GM23338 (cell line): ENCODE measurements around the gene SMIM10. TPM values are rescaled to one million over a fixed set of nuclear protein-coding genes. Genes with fewer than 3 reads are reported as not detected.
A peak's percentile ranks its signal among the peaks of the same experiment; 100 is the strongest.

ENCODE experiments used
- ATAC-seq: fragments of 200-7000 bp; cut with Tn5 transposase; 3 replicates; pipeline ENCODE4 v1.9.1; 2020
- DNase-seq: peaks from one replicate; pipeline ENCODE4 v3.0.0-alpha.2; 2015; ENCODE audit warnings: low spot score
- H2AFZ ChIP-seq: fragments of 200-600 bp; sonication (generic); 2 replicates; pipeline ENCODE4 v1.8.0; 2016; ENCODE audit warnings: antibody characterized with exemption, mild to moderate bottlenecking, moderate library complexity
- H3F3A ChIP-seq: fragments of 200-600 bp; sonication (generic); replicated peaks from 2 replicates; pipeline ENCODE4 v1.8.0; 2017; ENCODE audit warnings: antibody characterized with exemption, mixed run types, low read depth
- H3K27ac ChIP-seq: fragments of 200-600 bp; sonication (generic); 2 replicates; pipeline ENCODE4 v1.6.1; 2016; ENCODE audit warnings: low read depth
- H3K27me3 ChIP-seq: fragments of 200-600 bp; sonication (generic); 2 replicates; pipeline ENCODE4 v1.8.0; 2016; ENCODE audit warnings: mild to moderate bottlenecking, mixed run types, moderate library complexity; ENCODE audit not compliant: insufficient read depth
- H3K36me3 ChIP-seq: fragments of 200-600 bp; sonication (generic); 2 replicates; pipeline ENCODE4 v1.8.0; 2016; ENCODE audit warnings: mild to moderate bottlenecking; ENCODE audit not compliant: insufficient read depth
- H3K4me1 ChIP-seq: fragments of 200-600 bp; sonication (generic); 2 replicates; pipeline ENCODE4 v1.8.0; 2016; ENCODE audit warnings: mild to moderate bottlenecking, moderate library complexity; ENCODE audit not compliant: insufficient read depth
- H3K4me2 ChIP-seq: fragments of 200-600 bp; sonication (generic); 2 replicates; pipeline ENCODE4 v1.7.1; 2017; ENCODE audit warnings: mixed run types
- H3K4me3 ChIP-seq: fragments of 200-600 bp; sonication (generic); 2 replicates; pipeline ENCODE4 v1.6.1; 2016; ENCODE audit warnings: mixed run types
- H3K79me2 ChIP-seq: fragments of 200-600 bp; sonication (generic); replicated peaks from 2 replicates; pipeline ENCODE4 v1.8.0; 2017; ENCODE audit warnings: mild to moderate bottlenecking; ENCODE audit not compliant: insufficient read depth
- H3K9me2 ChIP-seq: fragments of 200-600 bp; sonication (generic); 2 replicates; pipeline ENCODE4 v1.8.0; 2017; ENCODE audit not compliant: insufficient read depth
- H4K20me1 ChIP-seq: fragments of 200-600 bp; sonication (generic); replicated peaks from 2 replicates; pipeline ENCODE4 v1.8.0; 2017; ENCODE audit warnings: mild to moderate bottlenecking; ENCODE audit not compliant: insufficient read depth
- H3K27ac Mint-ChIP-seq: 2 replicates; pipeline ENCODE4 v1.8.0; 2020; ENCODE audit warnings: inconsistent platforms, mild to moderate bottlenecking, moderate library complexity, mixed read lengths
- H3K27me3 Mint-ChIP-seq: 3 replicates; pipeline ENCODE4 v1.8.0; 2022; ENCODE audit warnings: low read depth, mild to moderate bottlenecking, moderate library complexity, mixed read lengths, inconsistent platforms; ENCODE audit not compliant: insufficient read depth, poor library complexity
- H3K36me3 Mint-ChIP-seq: 3 replicates; pipeline ENCODE4 v1.8.0; 2021; ENCODE audit warnings: low read depth, mild to moderate bottlenecking, inconsistent platforms, moderate library complexity, mixed read lengths
- H3K4me1 Mint-ChIP-seq: 3 replicates; pipeline ENCODE4 v1.8.0; 2020; ENCODE audit warnings: mild to moderate bottlenecking, inconsistent platforms, mixed read lengths
- H3K4me3 Mint-ChIP-seq: 3 replicates; pipeline ENCODE4 v1.8.0; 2021; ENCODE audit warnings: moderate library complexity, mild to moderate bottlenecking, inconsistent platforms, mixed read lengths
- H3K9me3 Mint-ChIP-seq: 3 replicates; pipeline ENCODE4 v1.8.0; 2020; ENCODE audit warnings: moderate library complexity, mild to moderate bottlenecking, inconsistent platforms, mixed read lengths
- CREB1 ChIP-seq: fragments of 250-450 bp; sonication (Bioruptor Pico); IDR thresholded peaks from 2 replicates; pipeline ENCODE4 v1.5.0; 2020; ENCODE audit warnings: low read depth, mild to moderate bottlenecking, moderate library complexity
- EZH2phosphoT487 ChIP-seq: fragments of 200-600 bp; sonication (generic); IDR thresholded peaks from one replicate; pipeline ENCODE4 v1.8.1; 2018; ENCODE audit warnings: antibody characterized with exemption; ENCODE audit not compliant: unreplicated experiment
- NANOG ChIP-seq: IDR thresholded peaks from 2 replicates; pipeline ENCODE4 v1.6.1; 2016; ENCODE audit warnings: antibody characterized with exemption, borderline replicate concordance
- POLR2AphosphoS5 ChIP-seq: IDR thresholded peaks from 2 replicates; pipeline ENCODE4 v1.6.1; 2016; ENCODE audit warnings: antibody characterized with exemption, low read depth
- STAT1 ChIP-seq: IDR thresholded peaks from one replicate; pipeline ENCODE4 v1.6.1; 2016; ENCODE audit warnings: antibody characterized with exemption; ENCODE audit not compliant: unreplicated experiment
- ZNF114 ChIP-seq: fragments of 250-450 bp; sonication (Bioruptor Pico); IDR thresholded peaks from 2 replicates; pipeline ENCODE4 v1.5.0; 2020; ENCODE audit warnings: mild to moderate bottlenecking, moderate library complexity
- ZNF331 ChIP-seq: fragments of 250-450 bp; sonication (Bioruptor Pico); IDR thresholded peaks from 2 replicates; pipeline ENCODE4 v1.5.0; 2020; ENCODE audit warnings: low read depth, mild to moderate bottlenecking, moderate library complexity
- ZNF462 ChIP-seq: fragments of 250-450 bp; sonication (Bioruptor Pico); IDR thresholded peaks from 2 replicates; pipeline ENCODE4 v1.5.0; 2020; ENCODE audit warnings: mild to moderate bottlenecking, moderate library complexity
- polyA plus RNA-seq: library from polyadenylated mRNA; unstranded; fragments of >200 nt; fragmentation: Nextera tagmentation; extraction: Ambion mirVana; gene quantifications from 2 replicates; pipeline ENCODE4 v1.2.1, GENCODE V29; 2016
- total RNA-seq: library from RNA; depleted of rRNA; stranded (reverse); fragments of >200 nt; shearing (Covaris generic); gene quantifications from 2 replicates; pipeline ENCODE4 v1.2.3, GENCODE V29; 2014
- TF ChIP-seq, protein P1 (sequence below), 2 experiments: fragments of 200-600 bp in 1 of 2; sonication (generic) in 1 of 2; conservative IDR thresholded peaks; 2 replicates each; pipeline versions ENCODE4 v1.5.1 to v1.6.1; 2016 to 2017; ENCODE audit warnings: antibody characterized with exemption in 2 of 2, low read depth in 2 of 2, mild to moderate bottlenecking in 2 of 2, moderate library complexity in 1 of 2

SMIM10 gene
- total and polyA plus RNA-seq, 2 experiments from 2014 or later = 1.7 to 4.8 TPM

DNA sequence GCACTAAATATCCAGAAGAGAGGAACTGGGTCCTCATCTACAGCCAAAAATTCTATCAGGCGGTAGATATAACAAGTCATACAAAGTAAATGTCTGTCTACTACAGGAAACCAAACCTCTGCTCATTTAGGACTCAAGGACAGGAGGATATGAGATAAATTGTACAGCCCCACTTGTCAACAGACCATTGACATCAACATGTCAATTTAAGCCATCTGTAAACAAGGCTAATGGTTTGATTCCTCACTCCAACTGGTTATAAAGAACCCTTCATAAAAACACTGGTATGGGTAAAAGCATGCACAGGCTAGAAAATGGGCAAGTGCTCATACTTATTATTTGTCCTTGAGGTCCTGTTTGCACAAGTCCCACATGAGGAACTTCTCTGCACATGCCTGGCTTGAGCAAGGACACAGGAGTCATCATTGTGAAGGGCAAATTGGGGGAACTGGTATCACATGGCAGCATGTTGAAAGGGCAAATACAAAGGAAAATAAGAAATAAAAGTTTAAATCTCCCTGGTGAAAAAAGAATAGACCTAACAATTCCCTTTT is 18.3 kb downstream of the SMIM10 start (continued):
- no peak for TF ChIP-seq STAT1
- TF ChIP-seq ZNF331 (CRISPR knock-in tag) = no peak
- no peak for TF ChIP-seq NANOG

DNA sequence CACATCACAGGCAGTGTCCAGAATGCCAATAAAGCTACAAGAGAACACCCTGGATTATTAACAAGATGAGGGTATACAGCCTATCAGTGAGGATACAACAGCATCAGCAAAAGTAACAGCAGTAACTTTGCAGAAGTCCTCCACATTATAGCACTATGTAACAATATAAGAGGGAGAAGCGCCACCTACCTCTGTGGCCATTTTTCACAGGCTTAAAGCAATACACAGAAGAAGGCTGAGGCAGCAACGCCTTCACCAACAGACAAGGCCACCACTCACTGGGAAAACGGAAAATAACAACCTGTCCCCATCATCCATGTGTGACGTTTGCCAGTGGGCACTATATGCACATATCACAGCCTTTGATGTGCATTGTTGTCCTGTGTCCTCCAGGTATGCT is 19.0 kb downstream of the SMIM10 start:
- H3K9me2 ChIP-seq = no peaks in the 10 kb centered on the region
- H3K9me3 Mint-ChIP-seq = no peaks in the 10 kb centered on the region
- H3K4me3 ChIP-seq = no peak overlapping the region
- H3K4me1 ChIP-seq = peaks cover 23% of the 10 kb centered on the region
- no peaks in the 10 kb centered on the region for H3F3A ChIP-seq
- no peak overlapping the region for H2AFZ ChIP-seq
- H4K20me1 ChIP-seq = no peaks in the 10 kb centered on the region
- H3K79me2 ChIP-seq = no peaks in the 10 kb centered on the region
- no peak overlapping the region for H3K27ac ChIP-seq
- no peaks in the 10 kb centered on the region for H3K27me3 ChIP-seq
- H3K36me3 Mint-ChIP-seq = no peaks in the 10 kb centered on the region
- peak overlapping the region; percentile 48; the same call in 1 of the 2 replicates for H3K4me2 ChIP-seq
- DNase-seq = no peak
- no peaks in the 10 kb centered on the region for H3K36me3 ChIP-seq
- no peaks in the 10 kb centered on the region for H3K27me3 Mint-ChIP-seq
- H3K4me1 Mint-ChIP-seq = peaks cover 33% of the 10 kb centered on the region
- no peak overlapping the region for H3K27ac Mint-ChIP-seq
- TF ChIP-seq POLR2AphosphoS5 (no peak), EZH2phosphoT487 (no peak)
- TF ChIP-seq, protein P1, sequence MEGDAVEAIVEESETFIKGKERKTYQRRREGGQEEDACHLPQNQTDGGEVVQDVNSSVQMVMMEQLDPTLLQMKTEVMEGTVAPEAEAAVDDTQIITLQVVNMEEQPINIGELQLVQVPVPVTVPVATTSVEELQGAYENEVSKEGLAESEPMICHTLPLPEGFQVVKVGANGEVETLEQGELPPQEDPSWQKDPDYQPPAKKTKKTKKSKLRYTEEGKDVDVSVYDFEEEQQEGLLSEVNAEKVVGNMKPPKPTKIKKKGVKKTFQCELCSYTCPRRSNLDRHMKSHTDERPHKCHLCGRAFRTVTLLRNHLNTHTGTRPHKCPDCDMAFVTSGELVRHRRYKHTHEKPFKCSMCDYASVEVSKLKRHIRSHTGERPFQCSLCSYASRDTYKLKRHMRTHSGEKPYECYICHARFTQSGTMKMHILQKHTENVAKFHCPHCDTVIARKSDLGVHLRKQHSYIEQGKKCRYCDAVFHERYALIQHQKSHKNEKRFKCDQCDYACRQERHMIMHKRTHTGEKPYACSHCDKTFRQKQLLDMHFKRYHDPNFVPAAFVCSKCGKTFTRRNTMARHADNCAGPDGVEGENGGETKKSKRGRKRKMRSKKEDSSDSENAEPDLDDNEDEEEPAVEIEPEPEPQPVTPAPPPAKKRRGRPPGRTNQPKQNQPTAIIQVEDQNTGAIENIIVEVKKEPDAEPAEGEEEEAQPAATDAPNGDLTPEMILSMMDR (conservative IDR thresholded peaks at IDR 0.05; ENCODE audit: low read depth in 2 of 2) = peak; percentile 14 to 36; a peak in 3 of 4 replicates
- no peak overlapping the region for H3K4me3 Mint-ChIP-seq
- peak; percentile 64 for ATAC-seq

DNA sequence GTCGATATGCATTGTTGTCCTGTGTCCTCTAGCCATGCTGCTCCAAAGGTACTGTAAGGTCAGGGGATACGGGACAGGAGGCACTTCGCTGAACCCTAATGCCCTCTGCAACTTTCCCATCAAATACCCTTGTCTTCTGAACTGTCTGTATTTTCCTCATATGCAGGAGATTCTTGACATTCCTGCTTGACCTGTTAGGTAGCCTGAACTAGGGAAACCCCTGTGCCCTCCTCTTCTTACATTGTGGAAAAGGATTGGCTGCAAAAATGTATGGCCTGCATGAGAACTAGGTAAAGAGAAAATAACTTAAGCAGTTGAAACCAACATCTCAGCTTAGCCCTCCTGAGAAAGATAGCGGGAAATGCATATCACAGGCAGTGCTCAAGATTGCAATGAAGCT is 20.1 kb downstream of the SMIM10 start:
- Histone ChIP-seq H3K4me3 (no peak overlapping the region), H3K27ac (no peak overlapping the region), H3K9me2 (no peaks in the 10 kb centered on the region), H3K4me2 (peak overlapping the region; percentile 48; the same call in 1 of the 2 replicates), H3K36me3 (no peaks in the 10 kb centered on the region), H2AFZ (no peak overlapping the region), H4K20me1 (no peaks in the 10 kb centered on the region), H3K27me3 (no peaks in the 10 kb centered on the region), H3K79me2 (no peaks in the 10 kb centered on the region), H3F3A (no peaks in the 10 kb centered on the region), H3K4me1 (peaks cover 21% of the 10 kb centered on the region)
- peak; percentile 44 for ATAC-seq
- Mint-ChIP-seq H3K4me3 (peak overlapping the region; percentile 55; the same call in 1 of the 3 replicates), H3K27ac (no peak overlapping the region), H3K9me3 (no peaks in the 10 kb centered on the region), H3K36me3 (no peaks in the 10 kb centered on the region), H3K4me1 (peaks cover 33% of the 10 kb centered on the region), H3K27me3 (no peaks in the 10 kb centered on the region)
- DNase-seq = peak; percentile 54
- TF ChIP-seq, protein P1 (conservative IDR thresholded peaks at IDR 0.05; ENCODE audit: low read depth in 2 of 2) = no peak
- no peak for TF ChIP-seq NANOG
- no peak for TF ChIP-seq ZNF331 (CRISPR knock-in tag)
- TF ChIP-seq ZNF462 (CRISPR knock-in tag) = no peak
- TF ChIP-seq CREB1 (CRISPR knock-in tag) = no peak
- TF ChIP-seq EZH2phosphoT487 = no peak
- no peak for TF ChIP-seq STAT1
- no peak for TF ChIP-seq ZNF114 (CRISPR knock-in tag)
- TF ChIP-seq POLR2AphosphoS5 = no peak
